GM12801 (cell line): ENCODE results near the gene HUNK.

ENCODE experiments used
- TF ChIP-seq, protein P1 (sequence below): IDR thresholded peaks from one replicate; pipeline ENCODE4 v1.5.1; 2011; ENCODE audit warnings: control low read depth; ENCODE audit not compliant: insufficient read length; ENCODE audit errors: extremely low read depth

HUNK gene

DNA sequence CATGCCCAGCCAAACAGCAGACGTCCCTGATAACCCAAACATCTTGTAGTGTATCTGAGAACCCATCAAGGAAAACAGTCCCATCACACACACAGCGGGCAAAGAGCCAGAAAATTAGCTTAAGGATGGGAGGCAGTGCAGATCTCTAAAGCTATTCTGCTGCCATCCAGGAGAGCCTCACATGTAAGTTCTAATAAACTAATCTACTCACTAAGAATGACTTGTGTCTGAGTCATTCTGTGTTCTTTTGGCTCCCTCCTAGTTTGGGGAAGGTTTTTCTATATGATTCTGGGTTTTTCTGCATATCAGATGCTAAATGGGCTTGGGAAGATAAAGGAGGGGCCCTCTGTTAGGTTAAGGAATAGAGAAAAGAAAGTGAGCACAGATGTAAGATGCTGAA lies 162.8 kb downstream of the HUNK start:
- TF ChIP-seq, protein P1, sequence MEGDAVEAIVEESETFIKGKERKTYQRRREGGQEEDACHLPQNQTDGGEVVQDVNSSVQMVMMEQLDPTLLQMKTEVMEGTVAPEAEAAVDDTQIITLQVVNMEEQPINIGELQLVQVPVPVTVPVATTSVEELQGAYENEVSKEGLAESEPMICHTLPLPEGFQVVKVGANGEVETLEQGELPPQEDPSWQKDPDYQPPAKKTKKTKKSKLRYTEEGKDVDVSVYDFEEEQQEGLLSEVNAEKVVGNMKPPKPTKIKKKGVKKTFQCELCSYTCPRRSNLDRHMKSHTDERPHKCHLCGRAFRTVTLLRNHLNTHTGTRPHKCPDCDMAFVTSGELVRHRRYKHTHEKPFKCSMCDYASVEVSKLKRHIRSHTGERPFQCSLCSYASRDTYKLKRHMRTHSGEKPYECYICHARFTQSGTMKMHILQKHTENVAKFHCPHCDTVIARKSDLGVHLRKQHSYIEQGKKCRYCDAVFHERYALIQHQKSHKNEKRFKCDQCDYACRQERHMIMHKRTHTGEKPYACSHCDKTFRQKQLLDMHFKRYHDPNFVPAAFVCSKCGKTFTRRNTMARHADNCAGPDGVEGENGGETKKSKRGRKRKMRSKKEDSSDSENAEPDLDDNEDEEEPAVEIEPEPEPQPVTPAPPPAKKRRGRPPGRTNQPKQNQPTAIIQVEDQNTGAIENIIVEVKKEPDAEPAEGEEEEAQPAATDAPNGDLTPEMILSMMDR: no peak

DNA sequence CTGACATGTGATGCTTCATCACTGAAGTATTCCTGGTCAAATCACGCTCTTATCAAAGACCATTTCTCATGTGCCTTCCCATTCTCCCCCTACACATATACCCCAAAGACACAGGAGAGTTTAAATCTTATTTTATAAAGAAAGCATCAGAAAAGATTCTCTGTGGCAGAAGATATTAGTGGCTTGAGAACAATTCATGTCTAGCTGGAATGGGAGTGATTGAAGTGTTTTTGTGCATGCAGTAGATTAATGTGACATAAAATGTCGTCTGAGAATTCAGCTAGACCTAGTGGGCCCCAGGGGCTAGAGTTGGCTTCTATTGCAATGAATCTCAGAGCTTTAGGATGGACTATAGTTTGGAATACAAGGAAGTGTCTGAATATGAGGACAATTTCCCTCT lies 163.9 kb downstream of the HUNK start:
- TF ChIP-seq, protein P1: no peak

GRCh38 chr21:32043458-32043857 lies 170.6 kb downstream of the HUNK start:
- TF ChIP-seq, protein P1: no peak

- TF ChIP-seq, protein P1: no peak
Measured at GRCh38 chr21:32044205-32045180, 171.7 kb downstream of the HUNK start.

DNA sequence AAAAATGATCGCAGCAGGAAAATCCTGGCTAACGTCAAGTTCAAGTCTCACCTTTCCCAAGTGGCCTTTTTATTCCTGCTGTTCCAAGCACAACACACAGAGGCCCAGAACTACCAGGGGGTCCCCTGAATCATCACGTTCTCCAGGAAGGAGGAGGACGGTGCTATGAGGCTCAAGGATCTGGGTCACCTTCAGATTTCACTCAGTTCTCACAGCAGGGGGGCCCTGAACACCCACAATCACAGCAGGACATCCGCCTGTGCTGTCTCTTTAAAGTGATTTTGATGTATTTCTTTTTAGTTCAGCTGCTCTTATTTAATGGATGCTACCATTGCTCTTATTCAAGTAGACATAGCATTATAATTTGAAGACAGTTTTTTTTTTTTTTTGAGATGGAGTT lies 173.4 kb downstream of the HUNK start:
- TF ChIP-seq, protein P1: no peak

- TF ChIP-seq, protein P1: no peak
Measured at GRCh38 chr21:32048353-32048752, 175.5 kb downstream of the HUNK start.
